Fibroblast of upper back skin (primary cell): Measurements from ENCODE around the gene VPS39.
"Not testable (repeated sequence)": the region's sequence is repeated elsewhere in the genome, so short reads cannot be mapped to it uniquely, and the experiment has no call there.

ENCODE experiments used
- DNase-seq: peaks from one replicate; pipeline ENCODE4 v3.0.0-alpha.2; 2013

The VPS39 gene

GRCh38 chr15:42207674-42208579, at the start of gene VPS39:
TSS of gene VPS39 (minus strand) at chr15:42208304. CDS start at chr15:42208153, 151 bp downstream.
- peak; percentile 78 for DNase-seq

- no peak for DNase-seq
Measured at GRCh38 chr15:42253300-42253699, 45.2 kb upstream of the VPS39 start.

- DNase-seq = no peak
Measured at GRCh38 chr15:42240823-42241222, 32.7 kb upstream of the VPS39 start.

GRCh38 chr15:42239528-42240182, 31.6 kb upstream of the VPS39 start:
- peak; percentile 53 for DNase-seq

GRCh38 chr15:42233107-42233506, 25.0 kb upstream of the VPS39 start:
- no peak for DNase-seq

- DNase-seq = no peak
Measured at GRCh38 chr15:42232606-42233005, 24.5 kb upstream of the VPS39 start.

- no peak for DNase-seq
Measured at GRCh38 chr15:42231088-42231487, 23.0 kb upstream of the VPS39 start.

GRCh38 chr15:42228981-42229380, 20.9 kb upstream of the VPS39 start:
- not testable (repeated sequence) for DNase-seq

GRCh38 chr15:42228036-42228435, 19.9 kb upstream of the VPS39 start:
- no peak for DNase-seq

- DNase-seq = no peak
Measured at GRCh38 chr15:42226648-42227047, 18.5 kb upstream of the VPS39 start.

- no peak for DNase-seq
Measured at GRCh38 chr15:42220216-42220615, 12.1 kb upstream of the VPS39 start.

- no peak for DNase-seq
Measured at GRCh38 chr15:42218953-42219592, 11.0 kb upstream of the VPS39 start.

- DNase-seq = no peak
Measured at GRCh38 chr15:42217568-42217967, 9.5 kb upstream of the VPS39 start.

- no peak for DNase-seq
Measured at GRCh38 chr15:42215913-42216829, 8.1 kb upstream of the VPS39 start.

- DNase-seq = no peak
Measured at GRCh38 chr15:42214600-42214999, 6.5 kb upstream of the VPS39 start.

GRCh38 chr15:42213511-42213910, 5.4 kb upstream of the VPS39 start:
- no peak for DNase-seq

GRCh38 chr15:42210696-42211095, 2.6 kb upstream of the VPS39 start:
- no peak for DNase-seq

- no peak for DNase-seq
Measured at GRCh38 chr15:42206406-42206805, 1.7 kb downstream of the VPS39 start.

- DNase-seq = peak; percentile 5
Measured at GRCh38 chr15:42203891-42204290, 4.2 kb downstream of the VPS39 start.

- no peak for DNase-seq
Measured at GRCh38 chr15:42202653-42203052, 5.5 kb downstream of the VPS39 start.

GRCh38 chr15:42201801-42202200, 6.3 kb downstream of the VPS39 start:
- no peak for DNase-seq

GRCh38 chr15:42199126-42199525, 9.0 kb downstream of the VPS39 start:
- DNase-seq = no peak

- no peak for DNase-seq
Measured at GRCh38 chr15:42198516-42198915, 9.6 kb downstream of the VPS39 start.
